H9 (cell line): Measurements from ENCODE around the gene ZNF71. TPM values are rescaled to one million over a fixed set of nuclear protein-coding genes. Genes with fewer than 3 reads are reported as not detected.

Experiments
- DNase-seq: peaks from one replicate; pipeline ENCODE4 v3.0.0-alpha.2; 2017
- H2AFZ ChIP-seq: one replicate; pipeline ENCODE4 v1.6.1; 2013; ENCODE audit warnings: mild to moderate bottlenecking, low read length, control low read depth, moderate library complexity
- H2AK5ac ChIP-seq: 2 replicates; pipeline ENCODE4 v1.6.1; 2013; ENCODE audit warnings: low read length, control low read depth, mixed read lengths; ENCODE audit not compliant: insufficient read length
- H2BK120ac ChIP-seq: one replicate; pipeline ENCODE4 v1.6.1; 2013; ENCODE audit warnings: low read depth, mild to moderate bottlenecking, low read length, control low read depth, inconsistent platforms; ENCODE audit not compliant: poor library complexity, severe bottlenecking
- H2BK12ac ChIP-seq: 2 replicates; pipeline ENCODE4 v1.6.1; 2013; ENCODE audit warnings: low read length, control low read depth, mixed read lengths, low read depth; ENCODE audit not compliant: insufficient read length
- H2BK15ac ChIP-seq: 2 replicates; pipeline ENCODE4 v1.6.1; 2013; ENCODE audit warnings: low read depth, low read length, control low read depth
- H2BK20ac ChIP-seq: one replicate; pipeline ENCODE4 v1.6.1; 2013; ENCODE audit warnings: low read depth, mild to moderate bottlenecking, low read length, control low read depth, inconsistent platforms; ENCODE audit not compliant: poor library complexity, severe bottlenecking
- H2BK5ac ChIP-seq: 2 replicates; pipeline ENCODE4 v1.6.1; 2013; ENCODE audit warnings: low read length, control low read depth, mixed read lengths; ENCODE audit not compliant: insufficient read length
- H3K14ac ChIP-seq: 2 replicates; pipeline ENCODE4 v1.6.1; 2013; ENCODE audit warnings: low read length, control low read depth; ENCODE audit not compliant: insufficient read depth
- H3K18ac ChIP-seq: 2 replicates; pipeline ENCODE4 v1.6.1; 2013; ENCODE audit warnings: low read depth, mild to moderate bottlenecking, mixed read lengths, low read length, control low read depth; ENCODE audit not compliant: insufficient read length
- H3K23ac ChIP-seq: 2 replicates; pipeline ENCODE4 v1.6.1; 2013; ENCODE audit warnings: low read length, control low read depth, mixed read lengths, low read depth; ENCODE audit not compliant: insufficient read length
- H3K23me2 ChIP-seq: 2 replicates; pipeline ENCODE4 v1.6.1; 2013; ENCODE audit warnings: low read depth, mild to moderate bottlenecking, mixed read lengths, low read length, control low read depth; ENCODE audit not compliant: insufficient read length, poor library complexity, severe bottlenecking
- H3K27ac ChIP-seq: 2 replicates; pipeline ENCODE4 v1.5.1; 2013; ENCODE audit warnings: low read length, control low read depth, mixed read lengths, low read depth; ENCODE audit not compliant: insufficient read length
- H3K27me3 ChIP-seq: 2 replicates; pipeline ENCODE4 v1.6.1; 2013; ENCODE audit warnings: low read length, control low read depth, inconsistent platforms; ENCODE audit not compliant: insufficient read depth
- H3K4ac ChIP-seq: 2 replicates; pipeline ENCODE4 v1.6.1; 2013; ENCODE audit warnings: low read depth, mild to moderate bottlenecking, control low read depth, inconsistent platforms, low read length, moderate library complexity
- H3K4me1 ChIP-seq: 2 replicates; pipeline ENCODE4 v1.6.1; 2013; ENCODE audit warnings: low read length, control low read depth, inconsistent platforms; ENCODE audit not compliant: insufficient read depth
- H3K4me2 ChIP-seq: 2 replicates; pipeline ENCODE4 v1.6.1; 2013; ENCODE audit warnings: low read length, control low read depth, mixed read lengths; ENCODE audit not compliant: insufficient read length, insufficient read depth
- H3K56ac ChIP-seq: 2 replicates; pipeline ENCODE4 v1.6.1; 2013; ENCODE audit warnings: low read depth, mild to moderate bottlenecking, mixed read lengths, low read length, control low read depth; ENCODE audit not compliant: insufficient read length
- H3K79me1 ChIP-seq: 2 replicates; pipeline ENCODE4 v1.6.1; 2013; ENCODE audit warnings: low read depth, mild to moderate bottlenecking, moderate library complexity, low read length, control low read depth, inconsistent platforms; ENCODE audit not compliant: insufficient read depth, poor library complexity, severe bottlenecking
- H3K79me2 ChIP-seq: 2 replicates; pipeline ENCODE4 v1.6.1; 2013; ENCODE audit warnings: low read length, control low read depth, inconsistent platforms; ENCODE audit not compliant: insufficient read depth
- H3K9ac ChIP-seq: 2 replicates; pipeline ENCODE4 v1.6.1; 2013; ENCODE audit warnings: low read length, control low read depth, mixed read lengths; ENCODE audit not compliant: insufficient read length; ENCODE audit errors: extremely low read depth
- H3K9me3 ChIP-seq: one replicate; pipeline ENCODE4 v1.6.1; 2013; ENCODE audit warnings: low read depth, low read length, inconsistent platforms; ENCODE audit not compliant: control insufficient read depth
- H3T11ph ChIP-seq: one replicate; pipeline ENCODE4 v1.6.1; 2013; ENCODE audit warnings: mild to moderate bottlenecking, low read length, control low read depth, inconsistent platforms
- H4K20me1 ChIP-seq: one replicate; pipeline ENCODE4 v1.6.1; 2013; ENCODE audit not compliant: control insufficient read depth, insufficient read length, insufficient read depth
- H4K5ac ChIP-seq: 2 replicates; pipeline ENCODE4 v1.6.1; 2013; ENCODE audit warnings: low read depth, mild to moderate bottlenecking, mixed read lengths, low read length, control low read depth; ENCODE audit not compliant: insufficient read length
- H4K8ac ChIP-seq: replicated peaks from 2 replicates; pipeline ENCODE4 v1.6.1; 2013; ENCODE audit warnings: low read length, control low read depth, mixed read lengths, low read depth; ENCODE audit not compliant: insufficient read length
- H4K91ac ChIP-seq: 2 replicates; pipeline ENCODE4 v1.6.1; 2013; ENCODE audit warnings: low read depth, mild to moderate bottlenecking, moderate library complexity, mixed read lengths, low read length, control low read depth; ENCODE audit not compliant: insufficient read length
- H3K27ac Mint-ChIP-seq, 3 experiments: 2 replicates in 2 of 3; 3 replicates in 1 of 3; pipeline ENCODE4 v1.8.0; 2020 to 2021; ENCODE audit warnings: mixed read lengths in 3 of 3, mild to moderate bottlenecking in 1 of 3, moderate library complexity in 1 of 3
- H3K27me3 Mint-ChIP-seq: 2 replicates; pipeline ENCODE4 v1.8.0; 2021; ENCODE audit warnings: low read depth, mild to moderate bottlenecking, moderate library complexity, mixed read lengths
- H3K36me3 Mint-ChIP-seq, 3 experiments: 2 replicates in 2 of 3; 3 replicates in 1 of 3; pipeline ENCODE4 v1.8.0; 2020 to 2021; ENCODE audit warnings: low read depth in 3 of 3, mixed read lengths in 3 of 3; ENCODE audit not compliant: insufficient read depth in 1 of 3
- H3K4me1 Mint-ChIP-seq, 2 experiments: 2 replicates each; pipeline ENCODE4 v1.8.0; 2020; ENCODE audit warnings: mixed read lengths in 2 of 2
- H3K4me3 Mint-ChIP-seq, 2 experiments: 2 replicates in 1 of 2; 3 replicates in 1 of 2; pipeline ENCODE4 v1.8.0; 2020 to 2021; ENCODE audit warnings: mild to moderate bottlenecking in 2 of 2, mixed read lengths in 2 of 2, moderate library complexity in 1 of 2
- H3K9me3 Mint-ChIP-seq, 2 experiments: 2 replicates in 1 of 2; 3 replicates in 1 of 2; pipeline ENCODE4 v1.8.0; 2020; ENCODE audit warnings: mild to moderate bottlenecking in 2 of 2, mixed read lengths in 2 of 2, moderate library complexity in 1 of 2
- CTCF ChIP-seq: fragments of 200-600 bp; sonication (generic); conservative IDR thresholded peaks from 3 replicates; pipeline ENCODE4 v1.8.0; 2021; ENCODE audit warnings: antibody characterized with exemption, mild to moderate bottlenecking
- WGBS: extraction: QIAGEN DNeasy Blood & Tissue Kit; methylation state at CpG from one replicate; pipeline ENCODE4 v1.1.7; 2013; ENCODE audit warnings: missing lambda C conversion rate, low lambda C conversion rate, mixed read lengths; ENCODE audit not compliant: insufficient read length; ENCODE audit errors: extremely low coverage; 5-methylcytosine and 5-hydroxymethylcytosine counted together
- total RNA-seq: library from RNA; stranded (reverse); gene quantifications from 2 replicates; pipeline ENCODE4 v1.2.1, GENCODE V29; 2021

The ZNF71 gene
- total RNA-seq, 1 experiment from 2014 or later = 7.2 TPM

DNA sequence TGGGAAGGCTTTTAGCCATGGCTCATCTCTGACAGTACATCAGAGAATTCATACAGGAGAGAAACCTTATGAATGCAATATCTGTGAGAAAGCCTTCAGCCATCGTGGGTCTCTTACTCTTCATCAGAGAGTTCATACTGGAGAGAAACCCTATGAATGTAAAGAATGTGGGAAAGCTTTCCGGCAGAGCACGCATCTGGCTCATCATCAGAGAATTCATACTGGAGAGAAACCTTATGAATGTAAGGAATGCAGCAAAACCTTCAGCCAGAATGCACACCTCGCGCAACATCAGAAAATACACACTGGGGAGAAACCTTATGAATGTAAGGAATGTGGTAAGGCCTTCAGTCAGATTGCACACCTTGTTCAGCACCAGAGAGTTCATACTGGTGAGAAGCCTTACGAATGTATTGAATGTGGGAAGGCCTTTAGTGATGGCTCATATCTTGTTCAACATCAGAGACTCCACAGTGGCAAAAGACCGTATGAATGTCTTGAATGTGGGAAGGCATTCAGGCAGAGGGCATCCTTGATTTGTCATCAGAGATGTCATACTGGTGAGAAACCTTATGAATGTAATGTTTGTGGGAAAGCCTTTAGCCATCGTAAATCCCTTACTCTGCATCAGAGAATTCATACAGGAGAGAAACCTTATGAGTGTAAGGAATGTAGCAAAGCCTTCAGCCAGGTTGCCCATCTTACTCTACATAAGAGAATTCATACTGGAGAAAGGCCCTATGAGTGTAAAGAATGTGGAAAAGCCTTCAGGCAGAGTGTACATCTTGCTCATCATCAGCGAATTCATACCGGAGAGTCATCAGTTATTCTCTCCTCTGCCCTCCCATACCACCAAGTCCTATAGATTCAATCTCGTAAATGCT is 17.1 kb upstream of the ZNF71 start:
- Histone ChIP-seq H3K27ac (no peak overlapping the region), H2BK15ac (no peak overlapping the region), H4K5ac (no peak overlapping the region), H4K8ac (no peak overlapping the region), H3K9me3 (peaks cover 86% of the 10 kb centered on the region), H2BK20ac (no peak overlapping the region), H2BK120ac (no peak overlapping the region), H2AFZ (no peak overlapping the region), H2BK5ac (no peak overlapping the region), H3K79me1 (no peaks in the 10 kb centered on the region), H3K27me3 (no peaks in the 10 kb centered on the region), H3K14ac (no peak overlapping the region), H3K18ac (no peak overlapping the region), H2BK12ac (no peak overlapping the region), H4K20me1 (no peaks in the 10 kb centered on the region), H2AK5ac (no peak overlapping the region), H3K23ac (no peak overlapping the region), H3K9ac (no peak overlapping the region), H4K91ac (no peak overlapping the region), H3K56ac (no peak overlapping the region), H3T11ph (no peak overlapping the region), H3K4ac (no peak overlapping the region), H3K79me2 (no peaks in the 10 kb centered on the region), H3K4me2 (no peak overlapping the region), H3K4me1 (no peaks in the 10 kb centered on the region), H3K23me2 (no peaks in the 10 kb centered on the region)
- no peak overlapping the region for H3K27ac Mint-ChIP-seq
- WGBS = no CpG with 5 or more reads among the region's 11 CpGs
- H3K36me3 Mint-ChIP-seq = peaks cover 64 to 76% (median 66%) of the 10 kb centered on the region in 3 experiments
- H3K4me3 Mint-ChIP-seq = no peak overlapping the region
- peaks cover 92 to 95% of the 10 kb centered on the region in 2 experiments for H3K9me3 Mint-ChIP-seq
- no peak for TF ChIP-seq CTCF
- H3K27me3 Mint-ChIP-seq = peaks cover 2% of the 10 kb centered on the region; the same call in 1 of the 2 replicates
- DNase-seq = no peak
- H3K4me1 Mint-ChIP-seq = no peaks in the 10 kb centered on the region
